MCF 10A (cell line): ENCODE results near the gene HDAC6. TPM values are rescaled to one million over a fixed set of nuclear protein-coding genes. Genes with fewer than 3 reads are reported as not detected.
"Not testable (repeated sequence)": the region's sequence is repeated elsewhere in the genome, so short reads cannot be mapped to it uniquely, and the experiment has no call there.

ENCODE experiments used
- BruUV-seq: library from RNA; stranded (reverse); fragments of 400-500 nt; replicated peaks from 2 replicates; lab custom pipeline; 2021; lab: Mats Ljungman, UMichigan
- CTCF ChIA-PET: fragments of 300-600 bp; sonication (Branson Sonifier 250); formaldehyde crosslinking; extraction: SDS; loops from one replicate; lab custom pipeline; 2021; ENCODE audit warnings: antibody characterized with exemption, inconsistent platforms; lab: Yijun Ruan, JAX
- POLR2A ChIA-PET: fragments of 300-600, 350-650 bp; sonication (Branson Sonifier 250); formaldehyde crosslinking; extraction: SDS; loops from one replicate; lab custom pipeline; 2020; ENCODE audit warnings: antibody characterized with exemption, inconsistent platforms; lab: Yijun Ruan, JAX
- DNase-seq: peaks from one replicate; pipeline ENCODE4 v3.0.0-alpha.2; 2018; ENCODE audit not compliant: unreplicated experiment
- H3K27ac Mint-ChIP-seq: one replicate; pipeline ENCODE4 v1.8.0; 2022; ENCODE audit warnings: mild to moderate bottlenecking, low read depth, mixed read lengths; ENCODE audit not compliant: unreplicated experiment
- H3K27me3 Mint-ChIP-seq: one replicate; pipeline ENCODE4 v1.8.0; 2022; ENCODE audit warnings: mixed read lengths; ENCODE audit not compliant: insufficient read depth, unreplicated experiment
- H3K36me3 Mint-ChIP-seq: one replicate; pipeline ENCODE4 v1.8.0; 2022; ENCODE audit warnings: mild to moderate bottlenecking, moderate library complexity, mixed read lengths; ENCODE audit not compliant: insufficient read depth, unreplicated experiment
- H3K4me1 Mint-ChIP-seq: one replicate; pipeline ENCODE4 v1.8.0; 2022; ENCODE audit warnings: mixed read lengths; ENCODE audit not compliant: insufficient read depth, unreplicated experiment
- H3K4me3 Mint-ChIP-seq: one replicate; pipeline ENCODE4 v1.8.0; 2022; ENCODE audit warnings: mild to moderate bottlenecking, moderate library complexity, mixed read lengths; ENCODE audit not compliant: unreplicated experiment
- H3K9me3 Mint-ChIP-seq: one replicate; pipeline ENCODE4 v1.8.0; 2022; ENCODE audit warnings: mixed read lengths; ENCODE audit not compliant: unreplicated experiment
- CTCF ChIP-seq: fragments of 200-600 bp; IDR thresholded peaks from one replicate; pipeline ENCODE4 v1.8.0; 2022; ENCODE audit warnings: antibody characterized with exemption, mild to moderate bottlenecking; ENCODE audit not compliant: unreplicated experiment
- intact Hi-C: fragments of 100-400 bp; cut with micrococcal nuclease; formaldehyde crosslinking; loops from 2 replicates; pipeline ENCODE4 v1.14.1; 2022
- total RNA-seq: library from RNA; stranded (reverse); gene quantifications from 2 replicates; pipeline ENCODE4 v1.2.3, GENCODE V29; 2022

HDAC6 gene
- total RNA-seq, 1 experiment from 2014 or later = 45.1 TPM

- Mint-ChIP-seq H3K36me3 (no peaks in the 10 kb centered on the region), H3K27me3 (no peaks in the 10 kb centered on the region), H3K9me3 (peaks cover 2% of the 10 kb centered on the region), H3K27ac (no peak overlapping the region), H3K4me1 (no peaks in the 10 kb centered on the region), H3K4me3 (no peak overlapping the region)
- CTCF ChIA-PET = no interaction called here
- intact Hi-C loops = no loop called here
- no peak for TF ChIP-seq CTCF
- BruUV-seq = no TSS peak
- POLR2A ChIA-PET = interaction anchor here (1.6 kb wide), 1 partner anchor 49 kb away, joined by 4 read pairs; the partner anchor contains the start of genes PQBP1 and TIMM17B
- DNase-seq = no peak
These were observed 47.0 kb downstream of the HDAC6 start for GRCh38 chrX:48848847-48849246.

- DNase-seq = no peak
- peaks cover 7% of the 10 kb centered on the region for H3K4me1 Mint-ChIP-seq
- H3K4me3 Mint-ChIP-seq = no peak overlapping the region
- no peak overlapping the region for H3K27ac Mint-ChIP-seq
- no TSS peak for BruUV-seq
- CTCF ChIA-PET = interaction anchor here (1.1 kb wide), 1 partner anchor 65 kb away, joined by 3 read pairs; no protein-coding TSS in a partner anchor
- TF ChIP-seq CTCF = no peak
- no peaks in the 10 kb centered on the region for H3K27me3 Mint-ChIP-seq
- POLR2A ChIA-PET = no interaction called here
- intact Hi-C loops = no loop called here
- H3K36me3 Mint-ChIP-seq = no peaks in the 10 kb centered on the region
- peaks cover 7% of the 10 kb centered on the region for H3K9me3 Mint-ChIP-seq
These were observed 51.0 kb downstream of the HDAC6 start for GRCh38 chrX:48852857-48853256.

GRCh38 chrX:48853494-48853893 lies 51.6 kb downstream of the HDAC6 start:
- CTCF ChIA-PET, POLR2A ChIA-PET, H3K9me3 Mint-ChIP-seq, H3K4me1 Mint-ChIP-seq, H3K36me3 Mint-ChIP-seq, intact Hi-C loops, H3K27ac Mint-ChIP-seq, BruUV-seq, H3K4me3 Mint-ChIP-seq, H3K27me3 Mint-ChIP-seq, DNase-seq: not testable (repeated sequence)

GRCh38 chrX:48854121-48854804 lies 52.4 kb downstream of the HDAC6 start:
- not testable (repeated sequence) for BruUV-seq, H3K4me3 Mint-ChIP-seq, DNase-seq, H3K36me3 Mint-ChIP-seq, H3K4me1 Mint-ChIP-seq, H3K27me3 Mint-ChIP-seq, H3K9me3 Mint-ChIP-seq
- POLR2A ChIA-PET = interaction anchor here (0.6 kb wide), 2 partner anchors 13 to 44 kb away, joined by 3 to 4 read pairs; no protein-coding TSS in a partner anchor
- CTCF ChIA-PET = interaction anchor here (0.6 to 1.1 kb wide), 5 partner anchors 13 to 222 kb away, joined by 3 to 4 read pairs (median 3); no protein-coding TSS in a partner anchor
- intact Hi-C loops = loop anchor here (2.0 kb wide), 1 partner anchor 37 kb away; no protein-coding TSS in a partner anchor
- peak overlapping the region; percentile 29 for H3K27ac Mint-ChIP-seq

GRCh38 chrX:48854898-48855297 lies 53.0 kb downstream of the HDAC6 start:
- Mint-ChIP-seq H3K27ac (peak overlapping the region; percentile 29), H3K9me3 (peaks cover 7% of the 10 kb centered on the region), H3K27me3 (no peaks in the 10 kb centered on the region), H3K36me3 (no peaks in the 10 kb centered on the region), H3K4me3 (peak overlapping the region; percentile 24), H3K4me1 (peaks cover 7% of the 10 kb centered on the region)
- peak; percentile 11 for DNase-seq
- POLR2A ChIA-PET = interaction anchor here (0.6 kb wide), 2 partner anchors 12 to 43 kb away, joined by 3 to 4 read pairs; no protein-coding TSS in a partner anchor
- CTCF ChIA-PET = interaction anchor here (0.6 to 1.1 kb wide), 5 partner anchors 12 to 223 kb away, joined by 3 to 4 read pairs (median 3); no protein-coding TSS in a partner anchor
- intact Hi-C loops = loop anchor here (1.0 to 2.0 kb wide), 3 partner anchors 36 to 62 kb away; no protein-coding TSS in a partner anchor
- peak; percentile 37 for TF ChIP-seq CTCF
- BruUV-seq = no TSS peak
